HG02870 (cell line): Measurements from ENCODE around the gene TBC1D8.

Experiments
- ATAC-seq: cut with Tn5 transposase; IDR thresholded peaks from one replicate; pipeline ENCODE4 v1.9.1; 2021; ENCODE audit warnings: mild to moderate bottlenecking, moderate library complexity; ENCODE audit not compliant: unreplicated experiment

The TBC1D8 gene

DNA sequence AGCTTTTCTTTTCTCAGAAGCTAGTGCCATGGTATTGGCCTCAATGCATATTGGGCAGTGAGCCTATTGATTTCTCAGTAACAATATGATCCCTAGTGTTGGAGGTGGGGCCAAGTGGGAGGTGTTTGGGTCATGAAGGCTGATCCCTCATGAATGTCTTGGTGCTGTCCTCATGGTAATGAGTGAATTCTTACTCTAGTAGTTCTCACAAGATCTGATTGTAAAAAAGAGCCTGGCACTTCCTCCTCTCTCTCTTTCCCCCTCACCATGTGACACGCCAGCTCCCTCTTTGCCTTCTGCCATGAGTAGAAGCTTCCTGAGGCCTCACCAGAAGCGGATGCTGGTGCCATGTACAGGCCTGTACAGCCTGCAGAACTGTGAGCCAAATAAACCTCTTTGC, 12.8 kb upstream of the TBC1D8 start:
- no peak for ATAC-seq

DNA sequence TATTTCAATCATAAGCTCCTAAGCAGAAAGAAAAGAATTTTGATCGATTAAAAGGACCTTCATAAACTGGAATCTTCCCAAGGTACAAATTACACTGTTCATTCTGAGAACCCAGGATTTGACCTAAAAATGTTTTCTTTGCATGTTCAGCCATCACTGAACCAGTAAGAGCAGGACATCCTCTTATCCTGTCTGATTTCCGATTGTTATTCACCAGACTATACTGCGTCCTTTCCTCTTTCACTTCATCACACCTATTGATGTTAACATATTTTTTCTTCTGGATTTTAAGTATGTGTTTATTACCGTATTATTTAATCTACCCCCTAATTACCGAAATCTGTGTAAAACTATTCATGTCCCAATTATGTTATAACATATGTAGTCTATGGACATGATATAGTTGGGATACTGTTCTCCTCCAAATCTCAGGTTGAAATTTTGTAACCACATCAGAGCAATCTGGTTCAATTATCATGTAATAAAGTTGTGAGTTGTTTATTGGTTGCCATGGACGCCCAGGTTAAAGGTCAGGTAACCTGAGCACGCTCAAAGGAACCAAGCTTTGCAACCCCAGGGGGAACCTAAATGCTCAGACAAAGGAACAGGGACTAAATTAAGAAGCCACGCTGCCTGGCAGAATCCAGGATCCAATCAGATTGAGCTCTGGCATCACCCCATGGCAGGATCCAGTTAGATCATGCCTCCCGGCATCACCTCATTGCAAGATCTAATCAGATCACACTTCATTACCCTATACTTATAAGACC, 11.6 kb upstream of the TBC1D8 start:
- ATAC-seq = no peak

DNA sequence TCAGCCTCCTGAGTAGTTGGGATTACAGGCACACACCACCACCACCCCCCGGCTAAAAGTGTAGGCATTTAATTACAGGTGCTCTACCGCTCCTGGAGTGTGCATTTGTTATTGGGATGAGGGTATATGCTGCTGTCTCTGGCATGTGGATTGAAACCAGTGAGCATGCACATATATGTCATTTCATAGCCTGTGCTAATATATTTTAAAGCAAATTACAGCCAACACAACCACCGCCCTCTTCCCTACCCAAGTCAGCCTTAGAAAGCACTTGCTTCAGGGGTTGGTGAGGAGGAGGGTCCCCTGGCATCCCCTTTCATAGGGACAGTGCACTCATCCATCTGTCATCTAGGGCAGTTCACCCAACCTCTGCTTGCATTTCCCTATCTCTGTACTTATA, 10.5 kb upstream of the TBC1D8 start:
- no peak for ATAC-seq

DNA sequence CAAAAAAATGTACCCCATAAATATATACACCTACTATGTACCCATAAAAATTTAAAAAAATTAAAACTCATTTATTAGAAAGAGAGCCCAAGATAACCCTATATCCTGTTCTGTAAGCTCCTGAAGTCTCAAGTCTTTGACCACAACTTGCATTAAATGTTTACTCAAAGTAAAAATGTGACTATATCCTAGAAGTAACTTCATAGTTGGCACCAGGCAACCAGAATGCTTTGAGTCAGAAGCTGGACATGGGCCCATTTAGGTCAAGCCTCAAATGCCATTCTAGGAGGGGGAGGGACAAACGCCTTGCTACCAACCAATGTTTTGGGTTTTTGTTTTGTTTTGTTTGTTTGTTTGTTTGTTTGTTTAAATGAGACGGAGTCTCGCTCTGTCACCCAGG, 9.3 kb upstream of the TBC1D8 start:
- no peak for ATAC-seq

DNA sequence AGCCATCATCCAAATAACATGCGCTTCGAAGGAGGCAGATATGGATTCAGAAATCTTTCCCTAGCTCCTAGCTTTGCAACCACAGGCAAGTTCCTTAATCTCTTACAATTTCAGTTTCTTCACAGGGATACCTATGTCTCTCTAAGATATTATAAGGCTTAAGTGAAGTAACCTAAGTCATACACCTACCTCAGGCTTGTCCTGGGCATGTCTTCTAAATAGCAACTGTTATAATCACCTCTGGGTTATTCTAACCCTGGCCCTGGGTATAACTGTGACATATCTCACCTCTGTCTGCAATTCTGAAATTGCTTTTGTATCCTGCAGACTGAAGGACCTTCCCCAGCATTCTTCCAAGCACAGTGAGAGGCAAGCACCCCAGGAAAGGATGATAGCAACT, 8.3 kb upstream of the TBC1D8 start:
- ATAC-seq = no peak

DNA sequence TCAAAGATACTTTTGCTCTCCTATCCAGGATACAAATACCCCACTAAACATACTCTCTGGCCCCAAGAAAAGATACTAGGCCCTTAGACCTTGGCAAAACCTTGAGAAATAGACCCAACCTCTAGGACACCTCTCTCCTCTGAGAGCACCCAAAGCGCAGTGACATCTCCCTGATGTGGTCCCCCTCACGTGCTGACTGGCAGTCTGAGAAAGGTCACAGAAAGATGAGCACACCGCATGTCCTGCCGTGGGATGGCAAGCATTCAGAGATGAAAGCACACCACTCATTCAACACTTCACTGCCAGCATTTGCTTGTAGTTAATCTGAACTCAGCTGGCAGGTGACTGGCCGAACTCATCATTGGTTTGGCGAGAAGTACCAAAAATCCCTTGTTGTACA, 6.1 kb upstream of the TBC1D8 start:
- ATAC-seq = no peak

DNA sequence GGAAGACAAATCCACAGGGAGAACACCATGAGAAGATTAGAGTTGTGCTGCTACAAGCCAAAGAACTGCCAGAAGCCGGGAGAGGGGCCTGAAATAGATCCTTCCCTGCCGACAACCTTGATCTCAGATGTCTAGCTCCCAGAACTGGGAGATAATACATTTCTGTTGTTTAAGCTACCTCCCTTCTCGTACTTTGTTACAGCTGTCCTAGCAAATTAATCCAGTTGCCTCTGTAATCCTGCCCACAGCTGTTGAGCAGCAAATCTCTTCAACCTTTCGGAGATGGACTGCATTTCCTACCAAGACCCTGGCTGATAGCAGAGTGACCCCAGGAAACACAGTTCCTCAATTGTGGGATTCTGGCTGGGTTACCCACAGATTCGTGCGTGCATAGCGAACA, 2.6 kb upstream of the TBC1D8 start:
- no peak for ATAC-seq

DNA sequence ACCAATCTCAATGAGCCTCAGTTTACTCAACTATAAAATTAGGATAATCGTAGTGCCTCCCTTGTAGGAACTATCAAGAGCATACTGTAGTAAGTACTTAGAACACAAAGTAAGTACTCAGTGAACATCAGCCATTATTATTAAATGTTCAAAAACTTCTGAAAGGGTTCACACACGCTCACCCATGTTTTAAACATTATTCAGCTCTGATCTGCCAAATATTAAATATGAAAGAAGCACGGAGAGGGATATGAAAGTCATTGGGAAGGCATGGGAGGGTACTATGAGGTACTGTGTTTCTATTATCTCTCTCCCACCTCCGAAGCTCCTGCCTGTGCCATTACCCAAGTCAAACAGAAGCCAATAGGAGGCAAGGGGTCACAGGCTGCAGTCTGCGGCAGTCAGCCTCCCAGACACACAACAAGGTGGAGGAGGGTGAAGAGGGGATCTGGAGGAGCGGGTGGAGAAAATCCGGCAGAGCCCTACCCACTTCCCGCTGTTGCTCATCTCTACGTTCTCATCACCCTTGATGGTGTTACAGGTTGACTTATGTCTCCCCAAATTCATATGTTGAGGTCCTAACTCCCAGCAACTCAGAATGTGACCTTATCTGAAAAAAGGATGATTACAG, 2.0 kb upstream of the TBC1D8 start:
- ATAC-seq = no peak

DNA sequence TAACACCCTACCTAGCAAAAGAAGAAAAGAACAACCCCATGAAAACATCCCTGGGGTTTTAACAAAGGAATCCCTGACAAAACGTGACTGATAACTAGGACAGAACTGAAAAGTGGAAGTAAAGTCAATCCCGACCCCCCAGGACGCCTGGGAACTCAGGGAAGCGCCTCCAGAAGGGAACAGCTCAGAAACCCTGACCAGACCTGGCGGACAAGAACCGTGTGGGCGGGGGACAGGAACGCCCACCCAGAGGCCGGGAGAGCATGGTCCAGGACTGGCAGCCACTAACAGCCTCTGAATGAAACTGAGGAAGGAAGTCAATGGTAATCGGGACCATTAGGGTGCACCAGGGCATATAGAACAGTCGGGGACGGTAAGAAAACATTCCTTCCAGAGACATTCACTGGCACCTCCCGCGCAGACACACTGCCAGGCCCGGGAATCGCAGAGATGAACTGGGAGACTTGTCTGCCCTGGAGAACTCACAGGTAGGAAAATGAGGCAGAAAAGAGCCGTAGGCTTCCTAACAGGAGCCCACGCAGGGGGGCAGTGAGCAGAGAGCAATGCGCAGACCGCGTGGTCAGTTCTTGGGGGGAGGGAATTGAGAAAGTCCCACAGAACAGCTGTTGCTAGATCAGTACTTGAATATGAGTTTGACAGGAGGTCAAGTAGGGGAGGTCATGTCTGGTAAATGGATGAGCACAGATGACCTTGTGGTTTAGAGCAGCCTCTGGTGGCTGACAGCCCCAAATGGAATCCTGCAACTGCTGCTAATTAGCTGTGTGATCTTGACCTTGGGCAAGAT, 1.3 kb upstream of the TBC1D8 start:
- peak; percentile 76 for ATAC-seq

DNA sequence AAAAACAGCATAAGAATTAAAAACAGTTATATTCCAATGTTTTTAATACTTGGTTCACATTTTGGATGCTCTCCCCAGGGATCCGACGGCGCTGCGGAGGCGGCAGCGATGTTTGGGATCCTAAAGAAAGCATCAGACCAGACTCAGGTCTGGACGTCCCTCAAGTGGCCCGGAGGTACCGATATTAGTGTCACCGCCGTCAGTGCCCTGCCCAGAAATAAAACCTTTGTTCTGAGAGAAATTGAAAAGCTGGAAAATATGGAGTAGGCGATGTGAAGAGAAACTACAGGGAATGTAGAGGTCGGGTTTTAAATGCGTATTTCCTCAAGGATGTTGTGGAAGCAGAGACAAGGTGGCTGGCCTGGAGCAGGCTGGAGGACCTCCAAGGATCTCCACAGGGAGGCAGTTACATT, 683 bp upstream of the TBC1D8 start:
- ATAC-seq = no peak

DNA sequence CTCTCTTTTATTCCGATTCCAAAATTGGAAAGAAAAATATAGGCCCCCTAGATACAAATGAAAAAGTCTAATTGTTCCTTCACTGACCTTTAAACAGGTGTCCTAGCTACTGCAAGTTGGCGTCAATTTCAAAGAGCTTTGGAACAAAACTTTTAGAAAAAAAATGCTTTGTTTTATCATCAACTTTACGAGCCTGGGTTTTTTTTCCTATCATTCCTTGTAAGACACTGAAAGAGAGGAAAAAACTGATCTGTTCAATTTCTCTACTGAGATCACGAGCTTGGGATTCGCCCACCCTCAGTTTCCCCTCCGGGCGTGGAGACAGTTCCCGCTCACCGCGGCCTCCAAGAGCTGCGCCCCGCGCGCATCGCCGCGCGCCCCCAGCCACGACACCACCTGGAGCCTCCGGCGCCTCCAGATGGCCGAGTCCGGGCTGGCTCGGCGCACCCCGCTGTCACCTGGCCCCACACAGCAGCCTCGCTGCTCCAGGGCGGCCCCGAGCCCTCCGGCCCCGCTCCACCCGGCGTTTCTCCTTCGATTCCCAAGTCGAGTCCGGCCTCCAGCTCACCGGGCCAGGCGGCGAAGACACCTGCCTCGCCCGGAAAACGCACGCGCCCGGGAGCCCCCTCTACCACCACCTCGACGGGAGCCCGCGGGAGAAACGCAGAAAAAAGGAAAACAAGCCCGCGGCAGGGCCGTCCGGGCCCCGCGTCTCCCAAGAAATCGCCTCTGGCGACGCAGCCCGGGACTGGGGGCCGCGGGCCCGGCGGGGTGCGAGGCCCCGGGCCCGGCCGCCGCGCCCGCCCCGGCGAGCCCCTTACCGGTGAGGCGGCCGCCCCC, 656 bp downstream of the TBC1D8 start:
- peak; percentile 35 for ATAC-seq

DNA sequence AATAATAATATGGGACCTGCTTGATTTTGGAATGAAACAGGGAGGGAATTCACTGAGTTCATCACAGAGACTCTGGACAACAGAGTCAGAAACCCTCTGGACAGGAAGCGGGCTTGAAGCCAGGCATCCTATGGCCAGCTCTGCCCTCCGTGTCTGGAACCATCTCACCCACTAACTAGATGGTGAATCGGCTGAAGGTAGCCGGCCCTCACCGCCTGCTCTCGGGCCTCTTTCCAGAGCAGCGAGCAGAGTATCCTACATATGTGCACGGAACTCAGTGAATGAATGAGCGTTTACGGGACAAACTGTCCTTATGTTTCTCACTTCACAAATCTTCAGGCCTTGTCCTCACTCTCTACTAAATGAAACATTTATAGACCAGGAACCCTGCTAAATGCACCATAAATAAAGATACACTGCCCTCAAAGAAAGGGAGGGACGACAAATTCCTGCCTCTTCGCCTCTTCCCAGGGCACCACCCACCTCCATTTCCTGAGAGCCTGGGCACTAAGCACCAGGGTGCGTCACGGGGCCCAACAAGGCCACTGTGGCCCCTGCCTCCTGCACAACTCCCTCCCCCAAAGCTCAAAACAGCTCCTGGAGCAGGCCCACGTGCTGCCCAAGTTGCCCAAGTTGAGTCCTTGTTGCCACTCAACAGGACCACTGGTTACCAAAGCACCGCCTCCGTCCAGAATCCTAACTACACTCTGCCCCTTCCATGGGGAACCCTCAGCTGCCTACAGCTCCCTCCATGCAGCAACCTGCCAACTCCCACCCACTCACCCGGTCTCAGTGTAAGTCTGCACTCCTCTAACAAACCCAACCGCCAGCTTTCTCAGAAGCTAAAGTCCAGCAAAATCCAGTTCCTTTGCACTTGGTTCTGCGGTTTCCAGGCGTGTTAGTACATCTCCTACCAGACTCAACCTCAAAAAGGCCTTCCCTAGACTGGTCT, 1.7 kb downstream of the TBC1D8 start:
- ATAC-seq = no peak

DNA sequence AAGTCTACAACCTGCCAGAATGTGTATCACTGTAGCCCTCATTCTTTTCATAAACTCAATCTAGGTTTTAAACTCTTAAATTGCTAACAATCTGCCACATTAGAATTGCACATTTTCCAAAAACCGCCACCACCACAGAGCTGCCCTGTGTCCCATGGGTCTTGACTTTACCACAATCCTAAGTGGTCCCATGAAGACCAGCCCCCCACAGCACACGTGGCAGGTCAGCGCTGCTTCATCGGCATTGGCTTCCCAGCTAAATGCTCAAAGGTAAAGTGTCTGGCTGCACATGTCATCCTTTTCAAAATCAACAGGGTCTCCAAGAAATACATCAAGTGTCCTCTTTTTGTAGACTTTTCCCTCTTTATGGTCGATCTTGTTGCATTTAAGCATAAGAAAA, 2.4 kb downstream of the TBC1D8 start:
- no peak for ATAC-seq

DNA sequence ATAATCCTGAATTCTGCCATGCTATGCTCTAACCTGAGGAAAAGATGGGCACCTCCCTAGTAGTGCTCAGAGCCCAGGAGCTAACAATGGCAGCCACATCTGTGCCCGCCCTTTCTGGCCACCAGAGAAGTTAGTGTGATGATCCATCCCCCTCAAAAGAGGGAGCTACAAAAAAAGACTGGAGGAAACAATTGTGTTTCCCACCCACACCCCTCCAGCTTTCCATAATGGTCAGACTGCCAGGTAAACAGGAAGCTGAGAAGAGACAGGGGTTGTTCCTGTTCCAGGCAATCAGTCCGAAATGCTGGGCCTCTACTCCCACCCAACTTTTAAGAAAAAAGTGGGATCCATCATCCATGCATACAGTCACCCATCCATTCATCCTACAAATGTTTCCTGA, 3.2 kb downstream of the TBC1D8 start:
- no peak for ATAC-seq

DNA sequence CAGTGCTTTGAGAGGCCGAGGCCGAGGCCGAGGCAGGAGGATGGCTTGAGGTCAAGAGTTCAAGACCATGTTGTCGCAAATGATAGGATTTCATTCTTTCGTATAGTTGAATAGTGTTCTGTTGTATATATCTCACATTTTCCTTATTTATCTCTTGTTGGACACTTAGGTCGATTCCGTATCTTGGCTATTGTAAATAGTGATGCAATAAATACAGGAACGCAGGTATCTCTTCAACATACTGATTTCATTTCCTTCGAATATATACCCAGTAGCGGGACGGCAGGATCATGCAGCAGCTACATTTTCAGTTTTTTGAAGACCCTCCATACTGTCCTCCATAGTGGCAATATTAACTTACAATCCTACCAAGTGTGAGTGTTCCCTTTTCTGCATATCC, 4.1 kb downstream of the TBC1D8 start:
- ATAC-seq = no peak

DNA sequence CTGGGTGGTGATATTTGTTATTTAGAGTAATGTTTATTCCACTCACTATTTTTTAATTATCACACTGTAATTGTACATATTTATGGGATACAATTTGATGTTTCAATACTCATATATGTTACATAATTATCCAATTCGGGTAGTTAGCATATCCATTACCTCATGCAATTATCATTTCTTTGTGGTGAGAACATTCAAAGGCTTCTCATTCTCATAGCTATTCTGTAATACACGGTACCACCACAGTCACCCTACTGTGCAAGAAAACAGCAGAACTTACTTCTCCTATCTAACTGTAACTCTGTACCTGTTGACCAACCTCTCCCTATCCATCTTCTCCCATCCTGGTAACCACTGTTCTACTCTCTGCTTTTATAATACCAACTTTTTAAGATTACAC, 4.6 kb downstream of the TBC1D8 start:
- no peak for ATAC-seq

DNA sequence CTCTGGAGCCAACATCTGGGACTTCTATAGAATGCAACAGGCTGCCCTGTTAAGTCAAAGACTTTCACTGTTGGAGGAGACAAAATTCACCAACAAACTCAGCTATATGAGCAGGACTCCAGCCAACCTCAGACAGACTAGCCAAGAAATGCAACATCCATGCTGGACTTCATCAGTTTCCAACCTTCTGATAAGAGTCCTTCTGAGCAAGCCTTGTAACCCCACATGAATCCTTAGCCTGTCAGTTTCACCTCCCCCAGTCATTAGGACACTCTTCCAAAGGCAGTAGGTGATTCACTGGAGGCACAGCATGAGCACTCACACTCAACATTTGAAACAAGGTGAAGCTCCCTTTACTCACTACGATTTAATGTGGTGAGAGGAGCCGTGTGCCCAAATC, 5.8 kb downstream of the TBC1D8 start:
- ATAC-seq = no peak

DNA sequence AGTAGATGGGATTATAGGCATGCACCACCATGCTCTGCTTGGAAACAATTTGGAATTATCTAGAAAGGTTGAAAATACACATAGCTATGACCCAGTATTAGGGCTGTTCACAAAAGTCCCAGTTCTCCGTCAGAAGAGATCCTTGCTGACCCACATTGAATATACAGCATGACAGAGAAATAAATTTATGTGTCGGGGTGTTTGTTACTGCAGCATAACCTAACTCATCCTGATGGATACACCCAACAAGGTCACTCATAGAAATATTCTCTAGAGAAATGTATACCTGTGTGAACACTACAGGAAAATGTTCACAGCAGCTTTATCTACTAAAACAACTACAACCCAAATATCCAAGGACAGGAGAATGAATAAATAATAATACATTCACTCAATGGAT, 9.0 kb downstream of the TBC1D8 start:
- no peak for ATAC-seq

DNA sequence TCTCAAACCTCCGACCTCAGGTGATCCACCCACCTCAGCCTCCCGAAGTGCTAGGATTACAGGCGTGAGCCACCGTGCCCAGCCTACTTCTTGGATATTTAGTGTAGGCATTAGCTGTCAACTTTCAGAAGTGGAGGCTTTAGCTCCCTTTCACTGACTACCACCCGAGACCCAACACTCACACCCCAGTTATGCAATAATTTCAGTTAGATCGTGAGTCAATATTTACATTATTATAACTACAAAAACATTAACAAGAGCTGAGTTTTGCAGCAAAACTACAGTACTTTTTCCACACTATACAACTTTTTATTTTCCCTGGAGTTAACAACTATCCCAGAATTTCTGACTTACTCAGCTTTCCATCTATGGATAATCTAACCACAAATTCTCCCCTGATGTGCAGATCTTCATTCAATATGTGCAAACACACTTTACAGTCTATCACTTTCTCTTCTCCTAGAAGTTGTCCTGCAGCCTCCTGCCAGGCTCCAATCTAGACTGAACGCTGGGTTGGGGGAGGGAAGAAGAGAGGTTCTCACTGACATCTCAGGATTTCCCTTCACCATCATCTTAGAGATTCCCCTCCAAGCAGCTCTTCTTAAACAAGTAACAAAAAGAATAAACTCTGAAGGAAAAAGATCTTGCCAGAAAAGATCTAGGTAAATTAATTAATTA, 10.1 kb downstream of the TBC1D8 start:
- ATAC-seq = no peak
